AG10803 (cell line): ENCODE results near the gene FOXP1.

ENCODE experiments used
- DNase-seq: peaks from one replicate; pipeline ENCODE4 v3.0.0; 2010; ENCODE audit warnings: low read depth
- H3K4me3 ChIP-seq: 2 replicates; pipeline ENCODE4 v1.5.1; 2011; ENCODE audit warnings: mild to moderate bottlenecking, low read length, control low read depth
- TF ChIP-seq, protein P1 (sequence below): conservative IDR thresholded peaks from 2 replicates; pipeline ENCODE4 v1.5.1; 2011; ENCODE audit warnings: mild to moderate bottlenecking, low read length, control low read depth, inconsistent platforms

FOXP1 gene

DNA sequence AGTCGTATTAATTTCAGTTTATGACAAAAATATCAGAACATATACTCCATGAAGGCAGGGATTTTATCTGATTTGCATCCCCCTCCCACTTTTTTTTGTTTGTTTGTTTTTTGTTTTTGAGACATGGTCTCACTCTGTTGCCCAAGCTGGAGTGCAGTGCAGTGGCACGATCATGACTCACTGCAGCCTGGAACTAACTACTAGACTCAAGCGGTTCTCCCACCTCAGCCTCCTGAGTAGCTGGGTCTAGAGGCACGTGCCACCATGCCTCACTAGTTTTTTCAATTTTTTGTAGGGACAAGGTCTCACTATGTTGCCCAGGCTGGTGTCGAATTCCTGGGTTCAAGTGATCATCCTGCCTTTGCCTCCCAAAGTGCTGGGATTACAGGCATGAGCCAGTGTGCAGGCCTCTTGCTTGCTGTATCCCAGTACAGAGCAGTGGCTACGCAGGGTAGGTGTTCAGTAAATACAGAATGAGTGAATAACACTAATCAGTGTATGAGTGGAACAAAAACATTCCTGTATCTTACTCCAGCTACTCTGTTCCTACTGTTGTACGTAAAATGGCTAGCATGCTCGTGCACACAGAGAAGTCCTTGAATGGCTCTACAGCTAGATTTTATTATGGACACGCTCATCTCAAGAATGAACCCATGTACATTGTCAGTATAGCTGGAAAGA is 272.4 kb downstream of the FOXP1 start:
- TF ChIP-seq, protein P1, sequence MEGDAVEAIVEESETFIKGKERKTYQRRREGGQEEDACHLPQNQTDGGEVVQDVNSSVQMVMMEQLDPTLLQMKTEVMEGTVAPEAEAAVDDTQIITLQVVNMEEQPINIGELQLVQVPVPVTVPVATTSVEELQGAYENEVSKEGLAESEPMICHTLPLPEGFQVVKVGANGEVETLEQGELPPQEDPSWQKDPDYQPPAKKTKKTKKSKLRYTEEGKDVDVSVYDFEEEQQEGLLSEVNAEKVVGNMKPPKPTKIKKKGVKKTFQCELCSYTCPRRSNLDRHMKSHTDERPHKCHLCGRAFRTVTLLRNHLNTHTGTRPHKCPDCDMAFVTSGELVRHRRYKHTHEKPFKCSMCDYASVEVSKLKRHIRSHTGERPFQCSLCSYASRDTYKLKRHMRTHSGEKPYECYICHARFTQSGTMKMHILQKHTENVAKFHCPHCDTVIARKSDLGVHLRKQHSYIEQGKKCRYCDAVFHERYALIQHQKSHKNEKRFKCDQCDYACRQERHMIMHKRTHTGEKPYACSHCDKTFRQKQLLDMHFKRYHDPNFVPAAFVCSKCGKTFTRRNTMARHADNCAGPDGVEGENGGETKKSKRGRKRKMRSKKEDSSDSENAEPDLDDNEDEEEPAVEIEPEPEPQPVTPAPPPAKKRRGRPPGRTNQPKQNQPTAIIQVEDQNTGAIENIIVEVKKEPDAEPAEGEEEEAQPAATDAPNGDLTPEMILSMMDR = no peak
- no peak overlapping the region for H3K4me3 ChIP-seq
- peak; percentile 74 for DNase-seq

DNA sequence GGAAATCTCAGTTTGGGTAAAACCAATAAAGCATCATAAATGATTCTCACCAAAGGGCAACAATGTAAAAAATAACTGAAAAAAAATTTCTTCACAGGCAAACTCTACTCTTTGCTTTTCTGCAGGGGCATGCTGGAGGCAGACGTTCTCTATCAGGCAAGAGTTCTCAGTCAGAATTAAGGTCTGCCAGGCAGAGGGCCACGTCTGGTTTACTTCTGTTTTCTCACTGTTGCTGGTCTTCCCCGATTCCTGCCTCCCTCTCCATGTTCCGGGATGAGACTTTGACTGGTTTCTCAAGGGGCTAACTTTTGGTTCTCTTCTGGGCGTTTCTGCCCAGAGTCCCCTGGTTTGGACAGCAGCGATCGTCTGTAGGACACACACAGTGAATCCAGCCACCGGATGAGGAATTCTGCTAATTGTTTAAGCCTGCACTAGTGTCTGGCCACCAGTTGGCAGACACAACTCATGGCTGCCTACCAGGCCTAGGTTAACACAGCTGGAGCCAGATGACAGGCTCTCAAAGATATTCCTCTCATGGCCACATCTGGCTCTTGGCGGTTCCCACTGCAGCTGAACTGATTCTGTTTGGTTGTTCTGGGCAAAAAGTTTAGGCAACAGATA is 273.1 kb downstream of the FOXP1 start:
- H3K4me3 ChIP-seq = peak overlapping the region; percentile 39
- TF ChIP-seq, protein P1 = peak; percentile 42
- DNase-seq = peak; percentile 94

GRCh38 chr3:71309886-71310285 is 273.6 kb downstream of the FOXP1 start:
- DNase-seq = peak; percentile 61
- no peak overlapping the region for H3K4me3 ChIP-seq
- TF ChIP-seq, protein P1 = no peak

DNA sequence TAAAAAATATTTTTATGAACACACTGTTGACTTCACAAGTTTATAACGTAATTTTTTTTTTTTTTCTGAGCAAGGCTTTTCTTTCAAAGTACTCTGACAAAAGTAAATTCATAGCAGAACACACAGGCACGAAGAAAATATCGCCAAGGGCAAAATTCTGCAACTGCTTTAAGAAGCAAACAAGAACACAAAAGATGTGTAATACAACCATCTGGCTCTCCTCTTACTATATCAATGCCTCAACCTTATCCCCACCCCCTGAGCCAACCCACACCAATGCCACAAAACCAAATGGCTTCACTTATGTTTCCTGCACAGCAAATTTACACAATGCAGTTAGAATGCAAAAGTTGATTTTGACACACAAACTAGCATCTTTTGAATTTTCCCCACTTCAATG is 274.2 kb downstream of the FOXP1 start:
- TF ChIP-seq, protein P1 = no peak

DNA sequence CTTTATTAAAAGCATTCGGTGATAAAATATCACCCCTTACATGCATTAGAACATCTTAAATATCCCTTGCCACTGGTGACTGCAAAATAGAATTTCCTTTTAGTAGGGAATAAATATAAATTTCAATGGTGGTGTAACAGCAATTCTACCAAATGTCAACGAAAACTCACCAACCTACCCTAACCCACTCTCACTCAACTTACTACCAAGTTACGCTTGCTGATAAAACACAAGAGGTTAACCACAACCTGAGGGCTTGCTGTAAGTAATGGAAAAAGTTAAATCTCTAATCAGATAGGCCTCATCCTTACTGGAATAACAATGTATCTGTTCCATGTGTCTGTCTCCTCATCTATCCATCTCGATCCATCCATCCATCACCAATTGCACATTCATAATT is 274.7 kb downstream of the FOXP1 start:
- DNase-seq = no peak
- TF ChIP-seq, protein P1 = no peak
- no peak overlapping the region for H3K4me3 ChIP-seq

More for the DNA sequence above, 274.2 kb downstream of the FOXP1 start:
- peak; percentile 31 for DNase-seq
- H3K4me3 ChIP-seq = no peak overlapping the region

- no peak for DNase-seq
- no peak overlapping the region for H3K4me3 ChIP-seq
- TF ChIP-seq, protein P1 = no peak
Observed at GRCh38 chr3:71307991-71308697, 275.4 kb downstream of the FOXP1 start.
